Mucosa of rectum (tissue), 2 donors: Measurements from ENCODE around the gene ADGRL3.

ENCODE experiments used
- H3K27ac ChIP-seq, 2 donors: one replicate each; pipeline ENCODE4 v1.7.0; 2013; ENCODE audit warnings: inconsistent platforms in 2 of 2, low read depth in 2 of 2, low read length in 2 of 2
- H3K27me3 ChIP-seq, 2 donors: one replicate each; pipeline ENCODE4 v1.7.0; 2013; ENCODE audit warnings: low read length in 2 of 2; ENCODE audit not compliant: control insufficient read depth in 2 of 2, insufficient read depth in 2 of 2
- H3K36me3 ChIP-seq, 2 donors: one replicate each; pipeline ENCODE4 v1.7.0; 2013; ENCODE audit warnings: low read length in 2 of 2; ENCODE audit not compliant: control insufficient read depth in 2 of 2, insufficient read depth in 2 of 2
- H3K4me1 ChIP-seq, 2 donors: one replicate each; pipeline ENCODE4 v1.7.0; 2013; ENCODE audit warnings: low read length in 2 of 2, mild to moderate bottlenecking in 1 of 2; ENCODE audit not compliant: control insufficient read depth in 2 of 2, insufficient read depth in 2 of 2
- H3K4me3 ChIP-seq, 2 donors: one replicate each; pipeline ENCODE4 v1.7.0; 2013; ENCODE audit warnings: low read length in 2 of 2
- H3K9ac ChIP-seq, 2 donors: one replicate each; pipeline ENCODE4 v1.7.0; 2013; ENCODE audit warnings: low read length in 2 of 2, low read depth in 1 of 2, mild to moderate bottlenecking in 1 of 2
- H3K9me3 ChIP-seq, 2 donors: one replicate each; pipeline ENCODE4 v1.7.0; 2013; ENCODE audit warnings: low read length in 2 of 2; ENCODE audit not compliant: control insufficient read depth in 2 of 2
- donor health status: healthy.
- donor health status: Normal muscosa, but diverticular disease.

The ADGRL3 gene

DNA sequence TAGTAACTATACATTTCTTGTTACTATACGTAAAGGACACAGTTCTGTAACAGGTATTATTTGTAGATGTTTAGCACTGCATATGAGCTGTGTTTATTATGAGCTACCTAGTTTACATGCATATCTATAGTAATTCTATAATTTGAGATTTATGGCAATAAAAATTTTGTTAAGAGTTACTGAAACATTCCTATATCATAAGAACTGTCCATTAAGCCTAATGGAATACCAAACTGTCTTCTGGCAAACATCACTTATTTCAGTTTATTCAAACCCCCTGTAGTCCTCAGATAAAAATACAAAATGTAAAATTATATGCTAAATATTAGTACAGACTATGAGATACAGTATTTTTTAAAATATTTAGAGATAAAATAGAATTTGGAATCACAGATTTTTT is 205.2 kb downstream of the ADGRL3 start:
- Histone ChIP-seq H3K9ac (no peak overlapping the region), H3K4me3 (no peak overlapping the region), H3K4me1 (no peaks in the 10 kb centered on the region), H3K36me3 (no peaks in the 10 kb centered on the region), H3K27ac (no peak overlapping the region), H3K9me3 (no peaks in the 10 kb centered on the region), H3K27me3 (no peaks in the 10 kb centered on the region)

DNA sequence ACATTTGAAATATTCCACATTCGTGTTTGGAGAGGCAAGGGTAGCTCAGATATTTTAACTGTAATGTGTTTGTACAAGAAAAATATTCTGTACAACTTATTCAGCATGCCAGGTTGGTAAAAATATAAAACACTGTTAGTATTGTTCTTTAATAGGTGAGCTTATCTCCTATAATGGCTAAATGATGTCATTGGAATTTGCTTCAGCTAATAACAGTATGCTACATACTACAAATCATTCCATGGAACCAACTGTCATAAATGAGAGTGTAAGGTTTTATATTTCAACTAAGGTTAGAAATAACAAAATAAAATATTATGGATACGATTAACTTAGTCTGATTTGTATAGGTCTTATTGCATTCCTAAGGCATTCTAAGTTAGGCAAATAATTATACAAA is 206.6 kb downstream of the ADGRL3 start:
- H3K27me3 ChIP-seq, result no peaks in the 10 kb centered on the region
- no peak overlapping the region for H3K9ac ChIP-seq
- no peak overlapping the region for H3K4me3 ChIP-seq
- H3K36me3 ChIP-seq, result no peaks in the 10 kb centered on the region
- no peaks in the 10 kb centered on the region for H3K9me3 ChIP-seq
- H3K4me1 ChIP-seq, result no peaks in the 10 kb centered on the region
- no peak overlapping the region for H3K27ac ChIP-seq

DNA sequence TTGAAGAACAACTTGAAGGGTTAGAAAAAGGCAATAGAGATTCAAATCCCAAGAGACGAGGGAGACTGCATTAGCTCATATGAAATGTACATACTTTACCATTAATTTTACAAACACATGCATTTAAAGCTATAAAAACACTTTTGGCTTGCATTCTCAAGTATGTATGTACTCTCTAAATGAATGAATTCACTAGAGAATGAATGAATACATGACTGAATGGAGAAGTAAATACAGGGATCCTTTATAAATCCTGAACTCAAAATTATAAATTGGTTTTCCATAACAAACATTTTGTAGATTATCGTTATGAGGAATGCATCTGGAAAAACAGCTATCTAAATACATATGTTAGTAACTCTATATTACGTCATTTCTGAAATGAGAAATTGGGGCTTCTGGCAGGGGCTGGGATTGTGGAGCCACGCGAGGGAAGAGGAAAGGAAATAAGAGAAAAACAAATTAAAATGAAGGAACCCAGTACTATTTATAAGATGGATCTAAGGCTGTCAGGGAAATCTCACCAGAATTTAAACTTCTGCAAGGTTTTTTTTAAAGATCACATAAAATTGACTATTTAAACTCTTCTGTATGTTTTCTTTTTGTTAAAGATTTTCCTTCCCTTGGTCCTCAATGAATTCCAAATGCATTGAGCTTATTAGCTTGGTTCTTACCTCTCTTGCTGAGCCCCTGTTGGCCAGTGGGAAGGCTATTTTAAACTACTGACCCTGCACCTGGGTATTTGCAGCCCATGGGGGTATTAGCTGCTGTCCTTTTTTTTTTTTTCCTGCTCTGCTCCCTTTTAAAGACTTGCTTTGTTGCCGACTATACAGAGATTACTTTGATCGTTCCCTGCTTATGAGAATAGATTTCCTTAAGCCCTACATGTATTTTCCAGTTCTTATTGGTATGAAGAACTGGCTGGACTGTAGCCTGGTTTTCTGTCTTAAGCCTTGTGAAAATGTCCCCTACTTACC is 207.8 kb downstream of the ADGRL3 start:
- H3K4me3 ChIP-seq, result no peak overlapping the region
- no peak overlapping the region for H3K27ac ChIP-seq
- no peak overlapping the region for H3K9ac ChIP-seq
- H3K36me3 ChIP-seq, result no peaks in the 10 kb centered on the region
- H3K9me3 ChIP-seq, result no peaks in the 10 kb centered on the region
- H3K4me1 ChIP-seq, result no peaks in the 10 kb centered on the region
- no peaks in the 10 kb centered on the region for H3K27me3 ChIP-seq

DNA sequence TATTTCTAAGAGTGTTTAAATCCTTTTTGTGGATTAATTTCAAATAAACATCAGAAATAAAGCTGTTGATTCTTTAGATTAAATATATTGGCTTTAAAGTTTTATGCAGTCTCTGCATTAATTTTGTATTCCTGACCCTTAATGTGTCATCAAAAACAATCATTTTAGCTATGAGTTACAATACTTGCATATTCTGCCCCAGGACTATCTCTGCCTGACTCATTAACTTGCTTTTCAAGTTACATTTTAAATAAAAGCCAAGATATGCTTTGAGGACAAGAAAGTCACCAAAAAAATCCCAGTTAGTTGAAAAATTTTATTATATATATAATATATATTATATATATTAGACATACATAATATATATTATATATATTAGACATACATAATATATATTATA is 208.7 kb downstream of the ADGRL3 start:
- Histone ChIP-seq H3K27ac (no peak overlapping the region), H3K4me1 (no peaks in the 10 kb centered on the region)

DNA sequence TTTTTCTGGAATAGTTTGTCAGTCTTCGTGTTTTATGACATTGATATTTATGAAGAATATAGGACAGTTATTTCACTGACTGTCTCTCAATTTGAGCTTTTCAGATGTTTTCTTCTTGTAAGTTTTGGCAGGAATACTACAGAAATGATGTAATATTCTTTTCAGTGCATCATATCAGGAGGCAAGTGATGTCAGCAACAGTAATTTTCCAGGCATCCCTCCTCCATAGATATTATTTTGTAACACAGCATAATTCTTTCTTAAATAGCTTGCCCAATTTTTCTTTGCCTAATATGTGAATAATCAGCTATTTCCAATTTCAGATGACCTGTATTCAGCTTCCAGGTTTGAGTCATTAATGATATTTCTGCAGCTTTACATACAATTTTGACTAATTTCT is 211.1 kb downstream of the ADGRL3 start:
- H3K9me3 ChIP-seq, result no peaks in the 10 kb centered on the region
- H3K27me3 ChIP-seq, result no peaks in the 10 kb centered on the region
- H3K4me3 ChIP-seq, result no peak overlapping the region
- H3K9ac ChIP-seq, result no peak overlapping the region
- no peak overlapping the region for H3K27ac ChIP-seq
- H3K4me1 ChIP-seq, result no peaks in the 10 kb centered on the region
- H3K36me3 ChIP-seq, result no peaks in the 10 kb centered on the region

More for the DNA sequence above, 208.7 kb downstream of the ADGRL3 start:
- Histone ChIP-seq H3K9me3 (no peaks in the 10 kb centered on the region), H3K36me3 (no peaks in the 10 kb centered on the region), H3K27me3 (no peaks in the 10 kb centered on the region), H3K9ac (no peak overlapping the region), H3K4me3 (no peak overlapping the region)

DNA sequence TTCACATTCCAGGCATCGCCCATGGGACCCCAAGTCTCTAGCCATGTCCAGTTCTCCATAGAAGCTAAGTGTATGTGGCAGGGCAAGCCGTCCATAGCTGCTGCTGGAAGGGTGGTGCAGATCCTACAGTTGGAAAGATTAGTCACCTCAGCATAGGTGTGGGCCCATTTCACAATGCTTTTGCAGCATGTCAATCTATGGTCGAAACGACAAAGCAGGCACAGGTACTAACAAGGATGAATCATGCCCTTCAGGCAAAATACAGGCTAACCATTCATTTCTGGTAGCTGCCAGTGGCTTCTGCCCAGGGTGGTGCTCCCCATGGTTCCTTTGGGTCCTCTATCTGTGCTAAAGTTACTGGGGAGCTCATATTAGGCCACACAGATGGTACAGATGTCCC is 225.2 kb downstream of the ADGRL3 start:
- H3K9ac ChIP-seq, result no peak overlapping the region
- H3K4me1 ChIP-seq, result no peaks in the 10 kb centered on the region
- no peaks in the 10 kb centered on the region for H3K36me3 ChIP-seq
- no peak overlapping the region for H3K4me3 ChIP-seq
- H3K27ac ChIP-seq, result no peak overlapping the region
- H3K9me3 ChIP-seq, result peaks cover 0 to 4% of the 10 kb centered on the region in 2 donors
- no peaks in the 10 kb centered on the region for H3K27me3 ChIP-seq

DNA sequence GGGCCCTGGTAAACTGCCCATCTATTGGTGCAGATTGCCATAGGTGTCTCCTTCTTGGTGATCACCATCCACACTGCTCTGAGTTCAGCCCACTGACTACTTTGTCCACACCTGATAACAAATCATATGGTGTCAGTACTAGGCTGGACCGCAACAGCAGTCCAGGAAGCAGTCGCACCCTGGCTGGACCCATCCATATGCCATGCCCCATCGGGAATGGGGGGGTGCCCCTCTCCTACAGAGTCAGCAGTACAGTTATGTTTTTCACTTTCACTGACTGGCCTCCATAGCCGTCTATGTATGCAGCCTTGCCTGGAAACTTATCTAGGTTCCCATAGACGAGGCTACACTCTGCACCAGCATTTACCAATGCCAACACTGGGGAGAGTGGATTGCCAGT is 226.1 kb downstream of the ADGRL3 start:
- Histone ChIP-seq H3K36me3 (no peaks in the 10 kb centered on the region), H3K9ac (no peak overlapping the region), H3K4me3 (no peak overlapping the region), H3K4me1 (no peaks in the 10 kb centered on the region), H3K27ac (no peak overlapping the region), H3K9me3 (peaks cover 0 to 4% of the 10 kb centered on the region in 2 donors), H3K27me3 (no peaks in the 10 kb centered on the region)

DNA sequence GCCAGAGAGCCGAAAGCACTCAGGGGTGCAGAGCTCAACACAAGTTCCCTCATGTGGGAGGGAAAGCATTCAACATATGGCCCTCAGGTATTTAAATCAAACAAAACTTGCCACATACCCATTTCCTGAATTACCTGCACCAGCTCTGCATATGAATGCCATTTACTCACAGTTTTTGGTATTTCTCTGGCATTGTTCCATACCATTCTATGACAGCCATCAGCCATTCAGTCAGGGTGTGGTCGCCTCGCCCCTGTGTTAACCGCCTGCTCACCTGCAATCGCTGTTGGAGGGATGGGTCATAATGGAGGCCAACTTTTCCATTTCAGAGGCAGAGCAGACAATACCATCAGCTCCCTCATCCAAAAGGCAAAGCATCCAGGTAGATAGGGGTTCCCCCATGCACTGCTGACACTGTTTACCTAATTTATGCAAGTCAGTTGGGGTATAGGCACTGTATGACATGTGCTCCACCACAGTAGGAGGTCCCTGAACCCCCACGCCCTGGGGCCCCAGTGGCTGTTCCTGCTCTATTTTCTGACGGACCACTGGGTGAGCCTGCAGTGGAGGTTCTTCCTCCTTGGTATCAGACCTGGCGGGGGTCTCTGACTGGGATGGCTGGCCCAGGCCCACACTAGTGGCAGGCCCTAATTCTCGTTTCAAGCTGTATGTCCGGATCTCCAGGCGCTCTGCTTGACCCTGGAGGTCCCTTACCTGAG is 227.1 kb downstream of the ADGRL3 start:
- H3K4me1 ChIP-seq, result no peaks in the 10 kb centered on the region
- no peaks in the 10 kb centered on the region for H3K36me3 ChIP-seq
- H3K27me3 ChIP-seq, result no peaks in the 10 kb centered on the region

DNA sequence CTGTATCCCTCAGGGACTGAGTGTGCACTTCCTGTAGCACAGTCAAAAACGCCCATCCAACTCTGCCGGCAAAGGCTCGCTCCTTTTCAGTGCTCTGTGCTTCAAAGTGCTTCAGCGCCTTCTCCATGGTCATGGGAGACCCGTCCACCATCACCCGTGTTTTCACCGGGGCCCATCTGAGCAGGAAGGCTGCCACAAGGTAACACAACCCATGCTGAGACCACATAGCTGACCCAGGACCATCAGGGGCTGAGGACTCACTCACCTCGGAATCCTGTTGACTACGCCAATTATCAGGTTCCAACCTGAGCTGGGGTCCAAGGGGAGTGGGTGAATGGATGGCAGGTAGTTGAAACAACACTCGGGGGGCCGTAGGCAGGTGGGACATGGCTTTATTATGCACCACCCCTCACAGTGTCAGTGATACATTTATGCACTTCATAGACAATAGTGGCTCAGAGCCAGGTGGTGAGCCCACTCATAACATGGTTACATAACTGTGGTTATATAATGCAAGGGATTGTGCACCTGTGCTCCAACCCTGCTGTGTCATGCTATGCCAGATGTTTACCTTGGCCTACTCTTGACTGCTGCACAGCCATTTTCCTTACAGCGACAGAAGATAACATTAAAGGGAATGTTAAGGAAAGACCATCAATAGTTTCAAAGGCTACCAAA is 227.8 kb downstream of the ADGRL3 start:
- Histone ChIP-seq H3K9me3 (peaks cover 0 to 4% of the 10 kb centered on the region in 2 donors), H3K4me1 (no peaks in the 10 kb centered on the region), H3K27ac (no peak overlapping the region), H3K27me3 (no peaks in the 10 kb centered on the region), H3K9ac (no peak overlapping the region), H3K4me3 (no peak overlapping the region), H3K36me3 (no peaks in the 10 kb centered on the region)

More for the DNA sequence above, 227.1 kb downstream of the ADGRL3 start:
- Histone ChIP-seq H3K27ac (no peak overlapping the region), H3K9ac (no peak overlapping the region), H3K9me3 (peaks cover 0 to 4% of the 10 kb centered on the region in 2 donors), H3K4me3 (no peak overlapping the region)

DNA sequence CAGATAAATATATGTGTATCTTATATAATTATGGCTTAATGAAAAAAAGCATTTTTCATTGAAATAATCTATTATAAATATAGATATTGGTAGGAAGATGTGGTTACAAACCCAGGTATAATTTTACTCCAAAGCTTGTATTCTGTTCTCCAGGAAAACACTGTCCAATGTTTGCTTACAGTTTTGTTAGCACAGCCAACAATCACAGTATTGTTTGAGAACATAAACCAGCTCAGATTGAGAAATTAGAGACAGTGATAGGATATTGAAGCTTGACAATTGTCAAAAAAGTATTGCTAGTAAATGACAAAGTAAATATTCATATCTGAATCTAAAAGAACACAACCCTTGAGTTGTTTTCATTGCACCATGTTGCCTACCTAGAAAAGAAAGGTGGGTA is 228.8 kb downstream of the ADGRL3 start:
- no peaks in the 10 kb centered on the region for H3K27me3 ChIP-seq
- no peak overlapping the region for H3K27ac ChIP-seq
- no peak overlapping the region for H3K4me3 ChIP-seq
- no peak overlapping the region for H3K9ac ChIP-seq
- peaks cover 0 to 4% of the 10 kb centered on the region in 2 donors for H3K9me3 ChIP-seq
- no peaks in the 10 kb centered on the region for H3K36me3 ChIP-seq
- no peaks in the 10 kb centered on the region for H3K4me1 ChIP-seq
